Fibroblast of the conjunctiva (primary cell): ENCODE data around the gene PAXX.
A peak's percentile ranks its signal among the peaks of the same experiment; 100 is the strongest.

Experiments
- DNase-seq: peaks from one replicate; pipeline ENCODE4 v3.0.0-alpha.2; 2010; ENCODE audit warnings: low read depth

Gene PAXX, protein sequence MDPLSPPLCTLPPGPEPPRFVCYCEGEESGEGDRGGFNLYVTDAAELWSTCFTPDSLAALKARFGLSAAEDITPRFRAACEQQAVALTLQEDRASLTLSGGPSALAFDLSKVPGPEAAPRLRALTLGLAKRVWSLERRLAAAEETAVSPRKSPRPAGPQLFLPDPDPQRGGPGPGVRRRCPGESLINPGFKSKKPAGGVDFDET

DNA sequence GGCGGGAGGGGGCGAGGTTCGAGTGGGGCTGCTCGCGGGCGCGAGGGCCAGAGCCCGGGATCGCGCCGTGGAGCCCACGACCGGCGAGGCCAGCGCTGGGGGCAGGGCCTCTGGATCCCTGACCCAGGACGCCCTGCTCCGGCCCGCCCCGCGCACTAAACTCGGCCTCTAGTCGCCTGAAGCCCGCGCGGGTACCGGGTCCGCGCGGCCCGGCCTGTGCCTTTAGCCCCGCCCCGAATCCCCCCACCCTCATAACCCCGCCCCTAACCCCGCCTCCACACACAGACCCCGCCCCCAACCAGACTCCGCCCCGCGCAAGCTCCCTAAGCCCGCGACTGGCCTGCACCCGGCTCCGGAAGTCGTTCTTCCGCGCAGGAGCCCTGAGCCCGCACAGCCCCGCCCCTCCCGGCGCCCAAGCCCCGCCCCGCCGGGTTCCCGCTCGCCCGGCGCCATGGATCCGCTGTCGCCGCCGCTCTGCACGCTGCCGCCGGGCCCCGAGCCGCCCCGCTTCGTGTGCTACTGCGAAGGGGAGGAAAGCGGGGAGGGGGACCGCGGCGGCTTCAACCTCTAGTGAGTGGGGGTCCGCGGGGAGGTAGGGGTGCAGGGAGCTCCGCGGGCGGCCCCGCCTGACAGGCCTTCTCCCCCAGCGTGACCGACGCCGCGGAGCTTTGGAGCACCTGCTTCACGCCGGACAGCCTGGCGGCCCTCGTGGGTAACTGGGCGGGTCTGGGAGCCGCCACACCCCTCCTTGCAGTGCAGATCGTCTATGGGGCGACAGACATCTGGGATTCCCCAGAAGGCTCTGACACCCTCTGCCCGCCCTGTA is at the start of gene PAXX:
Gene PAXX (plus strand): TSS at position 430 of the 826 bp plus-strand sequence. CDS start 22 bp downstream, at position 452.
- DNase-seq = peak; percentile 77

DNA sequence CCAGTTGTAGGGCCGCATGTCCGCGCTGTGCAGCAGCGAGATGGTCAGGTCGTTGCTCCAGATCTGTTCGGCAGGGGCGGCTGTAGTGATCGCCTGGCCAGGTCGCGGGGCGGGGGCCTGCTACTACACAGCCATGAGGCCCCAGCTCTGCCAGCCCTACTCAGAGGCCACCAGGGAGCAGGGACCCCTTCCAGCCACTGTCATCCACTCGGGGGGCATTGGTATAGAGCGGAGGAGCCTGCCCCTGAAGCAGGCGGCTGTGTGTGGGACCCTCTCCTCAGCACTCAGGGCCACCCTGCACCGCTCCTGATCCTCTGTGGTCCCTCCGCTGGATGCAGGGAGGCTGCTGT is 49.4 kb upstream of the PAXX start:
- DNase-seq = no peak

DNA sequence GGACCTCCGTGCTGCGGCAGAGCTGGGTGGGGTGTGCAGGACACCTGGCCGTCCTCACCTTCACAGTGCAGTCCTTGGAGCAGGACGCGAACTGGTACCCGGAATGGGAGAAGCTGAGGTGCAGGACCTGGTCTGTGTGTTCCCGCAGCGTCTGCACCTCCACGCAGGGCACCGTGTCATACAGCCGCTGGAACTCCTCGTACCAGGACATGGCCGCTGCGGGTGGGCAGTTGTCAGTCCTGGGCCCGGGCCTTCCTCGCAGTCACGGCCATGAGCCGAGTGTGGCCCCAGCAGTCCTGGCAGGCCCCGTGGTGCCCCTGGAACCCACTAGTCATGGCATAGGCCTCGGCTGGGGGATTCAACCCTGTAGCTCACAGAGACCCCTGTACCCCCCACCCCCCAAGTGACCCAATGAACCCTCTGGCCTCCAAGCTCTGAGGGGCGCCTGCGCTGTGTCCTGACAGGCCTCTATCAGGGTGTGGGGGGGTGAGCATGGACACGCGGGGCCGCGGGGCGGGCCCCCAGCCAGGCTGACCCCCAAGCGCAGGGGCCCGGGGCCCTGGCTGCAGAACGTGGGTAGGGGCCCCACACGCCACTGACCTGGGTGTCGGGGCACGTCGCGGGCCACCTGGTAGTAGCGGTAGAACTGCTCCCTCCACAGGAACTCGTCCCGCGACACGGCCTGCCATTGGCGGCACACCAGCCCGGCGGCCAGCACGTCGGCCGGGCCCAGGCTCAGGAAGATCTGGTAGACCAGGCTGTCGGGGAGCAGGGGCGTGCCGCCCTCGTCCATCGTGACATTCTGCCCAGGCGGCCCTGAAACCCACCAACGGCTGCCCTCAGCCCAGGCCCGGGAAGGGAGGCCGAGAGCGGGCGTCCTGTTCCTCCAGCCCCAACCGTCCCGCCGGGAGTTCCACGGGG is 48.7 kb upstream of the PAXX start:
- DNase-seq = no peak

DNA sequence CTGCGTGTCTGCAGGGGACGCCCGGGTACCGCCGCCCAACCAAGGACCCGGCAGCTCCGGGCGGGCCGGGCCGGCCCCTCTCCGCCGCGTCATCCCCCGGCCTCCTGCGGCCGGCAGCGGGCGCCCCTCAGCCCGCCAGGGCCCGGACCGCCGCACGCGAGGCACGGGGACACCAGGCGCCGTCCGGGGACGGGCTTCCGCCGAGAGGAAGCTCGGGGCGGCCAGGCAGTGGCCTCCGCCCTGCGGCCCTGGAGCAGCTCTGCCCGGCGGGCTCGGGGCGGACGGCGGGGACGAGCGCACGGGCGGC is 48.1 kb upstream of the PAXX start:
- no peak for DNase-seq

DNA sequence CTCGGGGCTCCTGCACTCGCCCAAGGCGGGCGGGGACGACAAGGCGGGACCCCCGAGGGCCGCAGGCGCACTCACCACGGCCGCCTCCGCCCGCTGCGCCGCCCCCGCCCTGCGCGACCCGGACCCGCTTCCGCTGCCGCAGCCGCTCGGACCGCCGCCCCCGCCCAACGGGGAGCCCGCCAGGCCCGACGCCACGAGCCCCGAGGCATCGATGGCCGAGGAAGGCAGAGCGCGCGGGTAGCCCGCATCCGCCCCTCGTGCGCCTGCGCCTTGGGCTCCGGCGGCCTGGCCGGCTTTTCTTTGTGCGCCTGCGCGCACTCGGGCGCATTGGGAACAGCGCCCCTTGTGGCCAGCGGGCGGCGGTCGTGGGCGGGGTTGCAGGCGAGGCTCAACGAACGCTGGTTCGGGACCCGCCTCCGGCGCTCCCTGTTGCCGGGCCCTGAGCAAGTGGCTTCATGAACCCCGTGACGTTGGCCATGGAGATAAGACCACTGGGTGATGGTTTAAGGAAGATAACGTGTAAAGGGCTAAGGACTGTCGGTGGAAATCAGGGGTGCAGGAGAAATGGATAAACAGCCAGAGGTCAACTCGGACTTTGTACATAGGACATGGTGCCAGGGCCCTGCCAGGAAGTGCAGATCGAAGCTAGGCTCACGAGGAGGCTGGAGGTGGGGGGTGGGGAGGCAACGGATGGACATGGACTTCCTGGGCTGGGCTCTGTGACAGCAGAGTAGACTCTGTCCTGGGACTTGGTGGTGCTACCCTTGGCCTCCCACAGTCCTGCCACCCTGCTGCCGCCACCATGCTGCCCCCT is 47.5 kb upstream of the PAXX start, which contains the start of the genes C8G and FBXW5:
Gene C8G (plus strand): TSS at position 725 of the 814 bp plus-strand sequence. CDS start 78 bp downstream, at position 803.
Gene FBXW5 (minus strand): TSS at position 220 of the 814 bp plus-strand sequence. CDS start 655 bp downstream, outside the sequence.
- peak; percentile 84 for DNase-seq

DNA sequence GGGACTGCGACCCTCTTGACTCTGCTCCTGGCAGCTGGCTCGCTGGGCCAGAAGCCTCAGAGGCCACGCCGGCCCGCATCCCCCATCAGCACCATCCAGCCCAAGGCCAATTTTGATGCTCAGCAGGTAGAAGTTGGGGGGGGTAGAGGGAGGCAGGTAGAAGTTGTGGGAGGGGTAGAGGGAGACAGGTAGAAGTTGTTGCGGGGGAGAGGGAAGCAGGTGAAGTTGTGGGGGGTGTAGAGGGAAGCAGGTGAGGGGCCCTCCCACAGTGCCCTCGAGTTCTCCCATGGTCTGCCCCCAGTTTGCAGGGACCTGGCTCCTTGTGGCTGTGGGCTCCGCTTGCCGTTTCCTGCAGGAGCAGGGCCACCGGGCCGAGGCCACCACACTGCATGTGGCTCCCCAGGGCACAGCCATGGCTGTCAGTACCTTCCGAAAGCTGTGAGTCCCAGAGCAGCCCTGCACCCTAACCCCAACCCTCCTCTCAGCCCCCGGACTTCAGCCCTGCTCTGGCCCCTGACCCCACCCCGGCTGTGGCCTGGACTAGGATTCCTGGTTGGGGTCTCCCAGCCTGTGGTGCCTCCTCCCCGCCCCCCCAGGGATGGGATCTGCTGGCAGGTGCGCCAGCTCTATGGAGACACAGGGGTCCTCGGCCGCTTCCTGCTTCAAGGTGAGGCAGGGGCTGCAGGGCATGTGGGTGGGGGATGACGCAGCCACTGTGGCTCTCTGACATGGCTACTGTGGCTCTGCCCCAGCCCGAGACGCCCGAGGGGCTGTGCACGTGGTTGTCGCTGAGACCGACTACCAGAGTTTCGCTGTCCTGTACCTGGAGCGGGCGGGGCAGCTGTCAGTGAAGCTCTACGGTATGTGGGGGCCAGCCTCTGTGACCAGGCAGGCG is 46.6 kb upstream of the PAXX start:
- no peak for DNase-seq

DNA sequence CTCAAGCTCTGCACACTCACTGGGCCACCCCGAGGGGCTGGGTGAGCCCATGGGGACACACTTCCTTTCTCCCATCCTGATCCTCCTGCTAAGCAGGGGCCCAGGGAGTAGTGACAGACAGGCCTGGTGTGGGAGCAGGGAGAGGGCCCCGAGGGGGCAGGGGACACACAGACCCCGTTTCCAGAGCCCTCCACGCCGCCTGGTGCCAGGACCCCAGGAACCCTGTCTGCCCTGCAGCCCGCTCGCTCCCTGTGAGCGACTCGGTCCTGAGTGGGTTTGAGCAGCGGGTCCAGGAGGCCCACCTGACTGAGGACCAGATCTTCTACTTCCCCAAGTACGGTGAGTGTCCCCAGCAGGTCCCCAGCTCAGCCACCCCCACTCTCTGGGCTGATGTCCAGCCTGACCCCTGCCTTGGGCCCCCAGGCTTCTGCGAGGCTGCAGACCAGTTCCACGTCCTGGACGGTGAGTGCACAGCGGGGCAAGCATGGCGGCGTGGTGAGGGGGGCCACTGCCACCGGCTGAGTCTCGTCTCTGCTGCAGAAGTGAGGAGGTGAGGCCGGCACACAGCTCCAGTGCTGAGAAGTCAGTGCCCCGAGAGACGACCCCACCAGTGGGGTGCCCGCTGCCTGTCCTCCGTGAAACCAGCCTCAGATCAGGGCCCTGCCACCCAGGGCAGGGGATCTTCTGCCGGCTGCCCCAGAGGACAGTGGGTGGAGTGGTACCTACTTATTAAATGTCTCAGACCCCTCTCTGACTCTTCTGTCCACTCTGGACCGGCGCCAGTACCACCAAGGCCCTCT is 45.8 kb upstream of the PAXX start:
- DNase-seq = no peak

DNA sequence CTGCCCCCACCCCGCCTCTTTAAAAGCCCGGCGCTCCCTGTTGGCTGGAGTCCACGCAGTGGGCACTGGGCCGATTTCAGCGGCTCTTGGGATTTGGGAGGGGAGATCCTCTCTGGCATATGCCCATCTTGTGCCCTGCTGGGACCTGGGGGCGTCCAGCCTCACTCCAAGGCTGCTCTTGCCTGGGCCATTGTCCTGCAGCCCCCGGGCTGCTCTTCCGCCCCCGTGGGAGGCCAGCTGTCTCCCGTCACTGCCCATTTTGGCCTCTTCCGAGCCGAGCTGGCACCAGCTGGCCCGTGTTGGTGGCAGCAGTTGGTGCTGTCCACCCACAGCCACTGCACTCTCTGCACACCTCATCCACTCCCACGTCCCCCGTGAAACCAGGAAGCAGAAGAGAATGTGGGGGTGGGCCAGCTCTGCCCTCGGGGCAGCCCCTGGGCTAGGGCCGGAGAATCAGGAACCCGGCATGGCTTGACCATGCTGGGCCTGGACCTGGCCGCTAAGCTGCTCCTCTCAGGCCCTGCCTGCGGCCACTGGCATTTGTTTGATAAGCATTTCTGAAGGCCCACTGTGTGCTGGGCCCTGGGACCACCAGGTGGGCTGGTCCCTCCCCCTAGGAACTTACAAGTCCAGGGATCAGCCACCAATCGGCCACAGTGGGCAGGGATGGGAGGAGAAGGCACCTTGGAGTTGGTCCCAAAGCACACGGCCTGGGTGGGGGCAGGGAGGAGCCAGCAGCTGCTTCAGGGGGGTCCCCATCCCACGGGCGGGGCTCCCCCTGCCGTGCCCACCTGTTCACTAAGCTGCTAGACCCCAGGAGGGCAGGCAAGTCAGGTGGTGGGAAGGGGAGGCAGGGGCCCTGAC is 45.0 kb upstream of the PAXX start:
- no peak for DNase-seq

DNA sequence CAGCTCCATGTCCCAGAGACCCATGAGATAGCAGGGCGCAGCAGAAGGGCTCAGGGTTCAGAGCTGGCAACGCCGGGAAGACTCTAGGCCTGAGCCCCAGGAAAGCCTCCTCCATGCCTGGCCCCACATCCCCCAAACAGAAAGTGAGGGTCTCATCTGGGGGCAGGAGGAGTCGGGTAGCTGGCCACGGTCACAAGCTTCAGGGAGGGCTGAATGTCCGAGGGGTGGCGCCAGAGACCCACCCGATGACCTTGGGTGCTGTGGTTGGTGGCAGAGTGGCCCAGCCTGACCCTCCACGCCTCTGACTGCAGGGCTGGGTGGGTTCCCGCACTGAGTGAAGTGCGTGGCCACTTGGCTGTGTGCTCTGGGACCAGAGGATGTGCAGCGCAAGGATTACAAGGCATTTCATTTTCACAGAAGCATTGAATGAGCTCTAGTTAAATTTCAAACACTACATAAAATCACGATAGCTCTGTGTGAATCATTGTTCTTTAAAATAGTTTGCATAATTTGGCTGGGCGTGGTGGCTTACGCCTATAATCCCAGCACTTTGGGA is 44.2 kb upstream of the PAXX start:
- DNase-seq = peak; percentile 13

DNA sequence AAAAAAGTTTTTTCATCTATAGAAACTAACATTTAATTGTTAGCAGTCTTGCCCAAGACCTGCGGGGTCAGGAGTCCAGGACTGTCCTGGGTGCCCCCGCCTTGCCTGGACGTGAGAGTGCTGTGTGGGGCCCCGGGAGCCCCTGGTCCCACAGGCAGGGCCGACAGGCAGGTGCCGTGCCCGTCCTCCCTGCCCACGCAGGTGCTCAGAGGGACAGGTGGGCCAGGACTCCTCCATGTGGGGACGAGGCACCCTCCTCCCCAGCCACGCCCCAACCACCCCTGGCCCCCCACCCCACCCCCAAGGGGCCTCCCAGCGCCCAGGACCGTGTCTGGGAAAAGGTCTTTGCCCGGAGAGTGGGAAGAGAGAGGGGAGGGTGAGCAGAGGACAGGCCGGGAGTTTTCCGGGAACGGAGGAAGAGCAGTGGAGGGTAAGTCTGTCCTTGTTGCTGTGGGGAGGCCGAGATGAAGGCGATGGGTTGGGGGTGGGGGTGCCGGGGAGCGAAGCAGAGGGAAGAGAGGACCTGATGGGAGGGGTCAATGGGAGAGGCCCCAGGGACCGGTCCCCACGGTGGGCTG is 42.9 kb upstream of the PAXX start:
- no peak for DNase-seq

DNA sequence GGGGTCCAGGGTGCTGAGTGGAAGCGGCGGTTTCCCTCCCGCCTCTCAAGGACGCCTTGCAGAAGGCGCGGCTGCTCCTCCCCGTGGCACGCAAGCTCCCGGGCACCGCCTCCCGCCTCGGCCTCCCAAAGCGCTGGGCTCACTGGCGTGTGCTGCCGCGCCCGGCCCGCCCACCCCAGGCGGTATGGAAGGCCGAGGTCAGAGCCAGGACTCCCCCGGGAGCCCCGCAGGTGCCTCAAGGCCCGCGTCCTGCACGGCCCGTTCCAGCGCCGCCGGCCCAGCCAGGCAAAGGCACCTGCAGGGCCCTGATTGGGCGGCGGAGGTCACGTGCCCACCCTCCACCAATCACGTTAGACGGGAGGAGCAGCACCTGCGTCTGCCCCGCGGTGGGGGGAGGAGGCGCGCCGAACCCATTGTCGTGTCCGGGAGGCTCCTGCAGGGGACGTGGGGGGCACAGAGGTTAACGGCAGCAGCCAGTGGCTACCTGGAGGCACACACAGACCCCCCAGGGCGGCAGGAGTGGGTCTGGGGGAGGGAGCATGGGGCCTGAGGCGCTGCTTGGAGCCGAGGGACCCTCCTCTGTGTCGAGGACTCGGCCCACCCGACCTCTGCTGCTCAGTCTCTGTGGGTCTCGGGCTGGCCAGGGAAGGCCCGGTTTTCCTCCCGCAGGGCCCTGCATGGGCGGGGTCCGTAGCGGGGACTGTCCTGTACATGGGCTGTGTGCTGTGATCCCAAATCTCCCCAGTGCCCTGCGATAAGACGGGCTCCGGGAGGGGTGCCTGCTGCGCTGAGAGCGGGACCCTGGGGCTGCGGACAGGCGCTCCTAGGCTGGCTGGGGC is 42.2 kb upstream of the PAXX start:
- peak; percentile 57 for DNase-seq

DNA sequence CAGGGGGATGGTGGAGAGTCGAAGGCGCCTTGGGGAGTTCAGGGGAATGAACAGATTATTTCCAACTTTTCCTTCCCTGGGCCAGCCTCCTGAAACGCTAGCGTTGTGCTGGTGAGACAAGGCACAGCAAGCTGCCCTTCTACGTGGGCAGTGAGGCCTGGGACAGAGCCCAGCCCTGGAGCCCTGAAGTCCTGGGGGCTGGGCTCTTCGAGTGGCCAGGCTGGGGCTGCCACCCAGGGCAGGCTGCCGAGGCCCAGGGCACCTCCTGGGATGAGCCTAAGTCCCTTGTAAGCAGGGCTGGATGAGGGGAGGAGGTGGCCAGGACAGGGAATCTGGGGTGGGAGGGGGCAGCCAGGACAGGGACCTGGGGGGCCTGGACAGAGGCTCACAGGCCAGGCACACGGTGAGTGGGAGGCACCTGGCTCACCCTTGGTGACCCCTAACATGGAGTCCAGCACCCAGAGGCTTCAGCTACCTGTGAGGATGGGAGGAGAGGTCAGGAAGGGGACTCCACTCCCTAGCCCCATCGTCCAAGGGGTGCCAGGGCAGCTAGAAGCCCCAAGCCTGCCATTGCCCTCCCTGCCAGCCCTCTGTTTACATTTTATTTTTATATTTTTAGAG is 41.5 kb upstream of the PAXX start:
- DNase-seq = no peak

DNA sequence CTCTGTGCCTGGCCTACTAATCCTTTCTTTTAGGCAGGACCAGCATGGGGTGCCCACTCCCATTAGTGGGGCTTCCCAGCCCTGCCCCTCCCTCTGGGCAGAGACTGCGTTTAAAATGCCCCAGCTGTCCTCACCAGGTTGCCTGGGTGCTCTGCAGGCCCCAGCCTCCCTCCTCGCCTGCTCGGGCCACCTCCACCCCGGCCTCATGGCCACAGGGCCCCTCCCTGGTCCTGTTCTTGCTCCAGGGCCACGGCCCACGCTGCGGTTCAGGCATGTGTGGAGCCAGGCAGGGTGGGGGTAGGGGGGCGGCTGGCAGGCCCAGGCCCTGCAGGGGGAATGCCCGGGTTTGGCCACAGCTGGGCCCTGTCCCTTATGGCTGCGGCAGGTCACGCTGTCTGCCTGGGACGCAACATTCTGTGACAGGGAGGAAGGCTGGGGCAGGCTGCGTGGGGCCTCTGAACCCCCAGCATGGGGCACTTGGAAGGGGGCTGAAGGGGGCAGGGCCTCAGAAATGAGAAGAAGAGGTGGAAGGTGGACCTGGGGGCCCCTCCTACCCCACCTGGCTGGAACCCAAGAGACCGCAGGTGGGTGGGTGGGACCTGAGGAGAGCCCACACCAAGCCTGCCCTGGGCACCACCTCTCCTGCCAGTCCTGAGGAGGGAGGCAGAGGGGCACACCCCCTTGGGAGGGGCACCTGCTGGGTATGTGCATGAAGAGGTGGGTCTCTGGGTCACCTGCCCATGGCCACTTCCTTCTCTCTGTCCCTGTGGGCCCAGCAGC is 40.5 kb upstream of the PAXX start, which contains the start of gene LCN12:
Gene LCN12 (plus strand): TSS at position 733 of the 780 bp plus-strand sequence. CDS start 55 bp downstream, outside the sequence.
- DNase-seq = no peak

DNA sequence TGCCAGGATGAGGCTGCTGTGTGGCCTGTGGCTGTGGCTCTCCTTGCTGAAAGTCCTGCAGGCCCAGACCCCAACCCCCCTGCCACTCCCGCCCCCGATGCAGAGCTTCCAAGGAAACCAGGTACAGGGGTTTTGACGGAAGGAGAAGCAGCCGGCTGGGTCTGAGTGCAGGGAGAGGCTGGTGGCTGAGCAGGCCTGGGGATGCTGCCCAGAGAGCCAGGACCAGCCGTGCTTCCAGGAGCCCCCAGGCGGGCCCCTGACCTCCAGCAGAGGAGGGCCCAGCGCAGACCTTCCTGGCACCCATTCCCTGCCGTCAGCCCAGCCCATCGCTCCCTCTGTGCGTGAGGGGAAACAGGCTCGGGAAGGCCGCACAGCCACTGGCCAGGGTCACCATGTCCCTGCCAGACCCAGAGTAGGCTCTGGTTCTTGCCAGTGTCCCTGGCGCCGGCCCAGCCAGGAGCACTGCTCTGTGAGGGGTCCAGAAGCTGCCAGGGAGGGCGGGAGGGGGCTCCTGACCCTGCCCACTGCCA is 39.8 kb upstream of the PAXX start:
- no peak for DNase-seq
